SH-SY5Y (cell line): ENCODE data around the gene RANBP2.

Experiments used
- GATA2 ChIP-seq: IDR thresholded peaks from 2 replicates; pipeline ENCODE4 v1.6.1; 2011; ENCODE audit warnings: mild to moderate bottlenecking, low read depth, low read length
- GATA3 ChIP-seq: IDR thresholded peaks from 2 replicates; pipeline ENCODE4 v1.6.1; 2011; ENCODE audit warnings: low read depth, mild to moderate bottlenecking, low read length, moderate library complexity

DNA sequence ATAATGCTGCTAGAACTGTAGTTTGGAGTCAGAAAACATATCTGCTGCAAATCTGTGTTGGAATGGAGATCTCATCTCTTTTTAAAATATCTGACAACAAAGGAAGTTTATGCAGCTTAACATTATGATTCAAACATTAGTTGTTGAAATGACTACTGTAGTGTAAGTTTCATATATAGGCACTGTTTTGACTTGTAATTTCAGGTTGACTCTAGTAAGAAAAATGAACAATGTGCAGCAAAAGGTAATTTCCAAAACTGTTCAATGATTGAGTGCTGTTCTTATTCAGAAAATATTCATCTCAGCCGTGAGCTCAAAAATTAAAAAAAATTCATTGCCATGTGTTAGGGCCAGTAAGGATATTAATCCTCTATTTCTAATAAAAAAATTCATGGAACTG lies 115.8 kb downstream of the RANBP2 start:
- TF ChIP-seq GATA2 (no peak), GATA3 (no peak)
